Measurements from ENCODE around the gene NDUFB3.

NDUFB3 gene

DNA sequence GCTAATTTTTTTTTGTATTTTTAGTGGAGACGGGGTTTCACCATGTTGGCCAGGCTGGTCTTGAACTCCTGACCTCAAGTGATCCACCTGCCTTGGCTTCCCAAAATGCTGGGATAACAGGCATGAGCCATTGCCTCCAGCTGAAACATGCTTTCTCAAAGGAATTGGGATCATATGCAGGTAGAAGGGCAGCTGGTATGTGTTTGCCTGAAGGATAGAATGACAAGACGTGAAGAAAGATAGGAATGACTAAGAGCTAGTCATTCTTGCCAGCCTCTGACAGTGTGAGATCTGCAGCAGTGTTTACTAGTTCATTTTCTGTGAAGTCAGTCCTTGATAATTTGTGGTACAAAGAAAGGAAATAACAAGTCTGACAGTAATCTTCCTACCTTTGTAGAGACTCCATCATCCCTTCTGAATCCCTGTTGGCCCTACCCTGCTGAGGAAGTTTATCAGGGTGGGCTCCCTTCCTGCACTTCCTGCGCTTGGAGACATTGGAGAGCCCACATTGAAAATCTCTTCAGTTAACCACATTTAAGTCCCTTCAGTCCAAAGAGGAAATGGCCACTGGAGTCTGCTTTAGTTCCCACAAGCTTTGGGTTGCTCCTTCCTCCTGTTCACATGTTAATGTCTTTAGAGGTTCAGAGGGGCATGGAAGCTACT, 58.9 kb downstream of the NDUFB3 start:
- DNase-seq, result no peak

DNA sequence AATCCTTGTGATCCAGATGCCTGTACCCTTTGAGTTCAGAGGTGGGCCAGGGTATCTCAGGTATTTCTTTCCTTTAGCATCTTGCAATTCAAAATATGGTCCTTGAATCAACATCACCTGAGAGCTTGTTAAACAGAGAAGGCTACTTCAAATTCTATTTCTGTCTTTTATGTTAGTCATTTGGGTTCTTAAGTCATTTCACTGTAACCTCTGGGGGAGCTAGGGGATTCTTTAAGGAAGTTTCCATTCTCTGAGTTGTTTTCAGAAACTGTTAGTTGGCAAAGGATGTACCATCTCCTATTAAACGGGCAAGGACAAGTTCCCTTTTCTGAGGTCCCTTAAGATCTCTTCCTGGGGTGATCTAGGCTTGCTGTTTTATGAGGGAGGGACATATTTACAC, 60.7 kb downstream of the NDUFB3 start:
- no peak for DNase-seq

All from activated CD8-positive, alpha-beta memory T cell treated with anti-CD3 and anti-CD28 coated beads, Interleukin-2, amount 50 U/mL, for 4 hours (primary cell).